NCI-H748 (cell line): Measurements from ENCODE around the gene SKI.
"Not testable (repeated sequence)": the region's sequence is repeated elsewhere in the genome, so short reads cannot be mapped to it uniquely, and the experiment has no call there.

Source experiments
- DNase-seq: peaks from one replicate; lab custom pipeline; 2025; ENCODE audit not compliant: unreplicated experiment; lab: John Stamatoyannopoulos, UW

SKI gene

GRCh38 chr1:2318314-2319278 is 90.5 kb downstream of the SKI start:
- no peak for DNase-seq

GRCh38 chr1:2319291-2319690 is 91.2 kb downstream of the SKI start:
- no peak for DNase-seq

GRCh38 chr1:2320006-2320405 is 91.9 kb downstream of the SKI start:
- DNase-seq = no peak

GRCh38 chr1:2320760-2321667 is 92.9 kb downstream of the SKI start:
- no peak for DNase-seq

GRCh38 chr1:2322065-2322571 is 94.0 kb downstream of the SKI start:
- no peak for DNase-seq

GRCh38 chr1:2322581-2323211 is 94.6 kb downstream of the SKI start:
- DNase-seq = no peak

GRCh38 chr1:2323451-2323974 is 95.4 kb downstream of the SKI start:
- DNase-seq = no peak

GRCh38 chr1:2324553-2325366 is 96.6 kb downstream of the SKI start:
- DNase-seq = no peak

GRCh38 chr1:2326524-2326923 is 98.4 kb downstream of the SKI start:
- no peak for DNase-seq

GRCh38 chr1:2327162-2327561 is 99.0 kb downstream of the SKI start:
- DNase-seq = not testable (repeated sequence)

GRCh38 chr1:2327841-2328240 is 99.7 kb downstream of the SKI start:
- DNase-seq = no peak

- DNase-seq = no peak
Observed at GRCh38 chr1:2328676-2329455, 100.7 kb downstream of the SKI start.

GRCh38 chr1:2330035-2330434 is 101.9 kb downstream of the SKI start:
- DNase-seq = no peak

GRCh38 chr1:2330519-2331199 is 102.5 kb downstream of the SKI start:
- no peak for DNase-seq

GRCh38 chr1:2331200-2331544 is 103.1 kb downstream of the SKI start:
- DNase-seq = no peak

GRCh38 chr1:2331580-2331979 is 103.5 kb downstream of the SKI start:
- not testable (repeated sequence) for DNase-seq

- DNase-seq = no peak
Observed at GRCh38 chr1:2334366-2334765, 106.2 kb downstream of the SKI start.

GRCh38 chr1:2334883-2335534 is 106.9 kb downstream of the SKI start:
- DNase-seq = no peak
